HG03280 (cell line): ENCODE results near the gene MMRN2.
"Not testable (repeated sequence)": the region's sequence is repeated elsewhere in the genome, so short reads cannot be mapped to it uniquely, and the experiment has no call there.

Source experiments
- ATAC-seq: cut with Tn5 transposase; IDR thresholded peaks from one replicate; pipeline ENCODE4 v1.9.1; 2021; ENCODE audit warnings: mild to moderate bottlenecking, moderate library complexity; ENCODE audit not compliant: unreplicated experiment

Gene MMRN2

GRCh38 chr10:86957471-86958115 is at the start of gene MMRN2:
Gene MMRN2 (minus strand): TSS chr10:86957615. CDS start chr10:86957541, 74 bp downstream.
- no peak for ATAC-seq

DNA sequence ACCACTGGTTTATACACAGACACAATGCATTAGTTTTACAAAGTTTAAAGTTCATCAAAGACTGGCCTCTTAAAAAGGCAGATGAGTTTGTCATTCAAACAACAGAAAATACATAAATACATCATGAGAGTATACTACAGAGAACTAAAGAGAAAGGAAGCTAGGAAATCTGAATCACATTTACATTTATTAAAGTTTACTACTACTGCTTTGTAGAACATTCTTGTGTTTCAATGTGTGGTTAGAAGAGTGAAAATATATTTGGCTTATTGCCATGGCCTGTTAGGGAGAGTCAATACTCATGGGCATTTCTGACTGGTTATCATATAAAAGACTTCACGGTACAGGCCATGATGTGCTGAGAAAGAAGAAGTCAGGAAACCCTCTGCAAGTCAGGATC is 49.7 kb upstream of the MMRN2 start:
- ATAC-seq: not testable (repeated sequence)

DNA sequence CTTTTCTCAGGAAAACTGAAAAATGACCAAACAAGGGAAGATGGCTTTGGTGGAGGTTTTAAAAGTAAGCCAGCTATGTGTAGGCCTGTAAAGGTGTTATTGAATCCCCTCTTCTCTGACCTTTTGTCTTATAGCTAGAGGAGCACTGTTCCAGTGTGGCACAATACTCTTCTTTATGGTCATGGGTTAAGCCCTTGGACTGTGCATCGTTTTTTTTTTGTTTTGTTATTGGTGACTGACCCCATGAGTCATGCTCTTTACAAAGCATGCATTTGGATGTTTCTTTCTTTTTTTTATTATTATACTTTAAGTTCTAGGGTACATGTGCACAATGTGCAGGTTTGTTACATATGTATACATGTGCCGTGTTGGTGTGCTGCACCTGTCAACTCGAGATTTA is 43.1 kb upstream of the MMRN2 start:
- ATAC-seq: no peak

DNA sequence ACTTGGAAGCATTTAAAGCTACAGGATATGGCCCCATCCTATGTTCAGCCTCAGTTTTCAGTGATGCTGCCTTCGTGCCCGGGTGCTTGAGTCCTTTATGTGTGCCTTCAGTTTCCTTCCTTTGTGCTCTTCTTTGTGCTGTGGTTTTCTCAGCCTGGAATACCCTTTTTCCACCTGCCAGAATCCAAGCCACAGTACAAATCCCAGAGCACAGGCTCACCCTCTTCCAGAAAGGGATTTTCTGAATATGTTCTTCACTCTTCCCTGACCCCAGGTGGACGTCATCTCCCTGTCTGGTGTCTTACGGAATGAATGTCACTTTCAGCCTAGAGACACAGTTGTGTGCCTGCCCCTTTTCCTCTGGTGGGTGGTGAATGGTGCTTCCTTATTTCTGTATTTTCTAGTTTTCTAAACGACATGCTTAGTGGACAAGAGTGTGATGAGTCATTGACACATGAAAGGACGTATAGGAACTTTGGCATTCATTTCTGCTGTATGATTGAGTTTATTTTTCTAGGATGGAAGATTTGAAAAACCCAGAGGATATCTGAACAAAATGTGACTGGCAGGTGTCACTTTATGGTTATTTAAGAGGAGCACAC is 42.5 kb upstream of the MMRN2 start:
- ATAC-seq: not testable (repeated sequence)

- ATAC-seq: no peak
Measured at GRCh38 chr10:86992929-86993328, 35.5 kb upstream of the MMRN2 start.

- ATAC-seq: no peak
Measured at GRCh38 chr10:86992456-86992855, 35.0 kb upstream of the MMRN2 start.

DNA sequence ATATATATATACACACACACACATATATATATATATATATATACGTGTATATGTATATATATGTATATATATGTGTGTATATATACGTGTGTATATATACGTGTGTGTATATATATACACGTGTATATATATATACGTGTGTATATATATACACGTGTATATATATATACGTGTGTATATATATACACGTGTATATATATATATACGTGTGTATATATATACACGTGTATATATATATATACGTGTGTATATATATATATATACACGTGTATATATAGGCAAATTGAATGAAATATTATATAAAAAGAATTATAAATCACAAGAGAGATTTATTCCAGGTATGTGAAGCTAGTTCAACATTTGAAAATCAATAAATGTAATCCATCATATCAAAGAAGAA is 33.9 kb upstream of the MMRN2 start:
- not testable (repeated sequence) for ATAC-seq

DNA sequence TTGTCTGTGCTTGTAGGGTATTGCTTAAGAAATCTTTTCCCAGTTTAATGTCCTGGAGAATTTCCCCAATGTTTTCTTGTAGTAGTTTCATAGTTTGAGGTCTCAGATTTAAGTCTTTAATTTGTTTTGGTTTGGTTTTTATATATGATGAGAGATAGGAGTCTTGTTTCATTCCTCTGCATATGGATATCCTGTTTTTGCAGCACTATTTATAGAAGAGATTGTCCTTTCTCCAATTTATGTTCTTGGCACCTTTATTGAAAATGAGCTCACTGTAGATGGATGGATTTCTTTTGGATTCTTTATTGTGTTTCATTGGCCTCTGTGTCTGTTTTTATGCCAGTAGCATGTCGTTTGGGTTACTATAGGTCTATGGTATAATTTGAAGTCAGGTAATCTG is 31.1 kb upstream of the MMRN2 start:
- ATAC-seq: no peak

GRCh38 chr10:86984498-86984897 is 27.1 kb upstream of the MMRN2 start:
- not testable (repeated sequence) for ATAC-seq

DNA sequence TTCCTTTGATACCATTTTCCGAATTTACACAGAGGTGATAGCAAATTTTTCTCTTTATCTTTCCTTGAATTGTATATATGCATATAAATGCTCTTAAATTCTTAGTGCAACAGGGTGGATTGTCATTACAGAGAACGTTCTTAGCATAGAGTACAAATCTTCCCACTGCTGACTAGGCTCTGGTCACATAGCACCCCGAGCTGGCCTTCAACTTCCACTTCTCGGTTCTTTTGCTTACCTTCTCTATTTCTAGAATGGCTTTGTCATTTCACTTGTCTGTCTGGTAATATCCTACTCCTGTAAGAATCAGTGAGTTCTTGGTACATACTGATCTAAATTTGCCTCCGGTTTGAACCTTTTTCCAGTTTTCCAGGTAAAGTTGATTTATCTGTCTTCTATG is 24.3 kb upstream of the MMRN2 start:
- ATAC-seq: no peak

GRCh38 chr10:86981020-86981419 is 23.6 kb upstream of the MMRN2 start:
- not testable (repeated sequence) for ATAC-seq

DNA sequence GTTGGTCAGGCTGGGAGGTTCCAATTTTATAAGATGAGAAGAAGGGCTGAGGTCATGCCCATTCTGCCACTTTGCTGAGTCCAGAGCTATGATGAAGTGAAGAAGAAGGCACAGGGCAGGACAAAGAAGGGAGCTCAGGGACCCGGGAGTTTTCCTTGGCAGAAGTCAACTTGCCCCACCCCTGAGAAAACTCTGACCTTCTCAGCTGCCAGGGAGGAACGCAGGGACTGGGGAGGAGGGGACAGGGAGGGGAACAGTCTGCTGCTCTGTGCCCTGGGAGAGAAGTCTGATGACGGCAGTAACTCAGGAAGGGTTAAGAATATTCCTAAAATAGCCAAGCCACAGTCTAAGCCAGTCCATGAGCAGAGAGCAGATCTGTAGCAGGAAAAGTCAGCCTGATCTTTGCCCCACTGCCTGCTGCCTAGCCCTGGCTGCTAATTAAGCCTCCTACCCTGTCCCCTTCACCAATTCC is 22.6 kb upstream of the MMRN2 start:
- ATAC-seq: no peak

DNA sequence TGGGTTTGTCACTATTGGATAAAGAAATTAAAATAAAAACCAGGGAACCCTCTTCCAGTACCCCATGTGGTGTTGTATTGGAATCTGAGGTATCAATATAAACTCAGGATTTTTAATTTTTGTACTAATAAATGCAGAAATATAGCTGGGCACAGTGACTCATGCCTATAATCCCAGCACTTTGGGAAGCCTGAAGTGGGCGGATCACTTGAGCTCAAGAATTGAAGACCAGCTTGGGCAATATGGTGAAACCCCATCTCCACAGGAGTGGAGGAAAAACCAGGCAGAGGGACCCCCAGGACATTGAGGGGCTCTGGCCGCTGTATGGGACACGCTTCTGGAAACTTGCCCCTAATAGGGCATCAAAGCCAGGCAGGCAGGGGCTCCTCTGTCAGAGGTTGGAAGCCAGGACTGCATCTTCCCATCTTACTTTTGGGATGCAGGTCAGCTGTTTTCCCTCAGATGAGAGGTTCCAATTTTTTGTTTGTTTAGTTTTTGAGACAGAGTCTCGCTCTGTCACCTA is 21.9 kb upstream of the MMRN2 start:
- ATAC-seq: no peak

DNA sequence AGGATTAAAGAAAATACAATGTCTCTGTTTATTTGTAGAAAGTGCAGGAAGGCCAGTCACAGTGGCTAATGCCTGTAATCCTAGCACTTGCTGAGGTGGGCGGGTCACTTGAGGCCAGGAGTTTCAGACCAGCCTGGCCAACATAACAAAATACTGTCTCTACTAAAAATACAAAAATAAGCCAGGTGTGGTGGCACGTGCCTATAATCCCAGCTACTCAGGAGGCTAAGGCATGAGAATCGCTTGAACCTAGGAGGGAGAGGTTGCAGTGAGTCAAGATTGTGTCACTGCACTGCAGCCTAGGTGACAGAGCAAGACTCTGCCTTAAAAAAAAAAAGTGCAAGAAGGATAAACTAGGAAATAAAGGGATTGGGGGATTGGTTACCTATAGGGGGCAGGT is 21.0 kb upstream of the MMRN2 start:
- not testable (repeated sequence) for ATAC-seq

DNA sequence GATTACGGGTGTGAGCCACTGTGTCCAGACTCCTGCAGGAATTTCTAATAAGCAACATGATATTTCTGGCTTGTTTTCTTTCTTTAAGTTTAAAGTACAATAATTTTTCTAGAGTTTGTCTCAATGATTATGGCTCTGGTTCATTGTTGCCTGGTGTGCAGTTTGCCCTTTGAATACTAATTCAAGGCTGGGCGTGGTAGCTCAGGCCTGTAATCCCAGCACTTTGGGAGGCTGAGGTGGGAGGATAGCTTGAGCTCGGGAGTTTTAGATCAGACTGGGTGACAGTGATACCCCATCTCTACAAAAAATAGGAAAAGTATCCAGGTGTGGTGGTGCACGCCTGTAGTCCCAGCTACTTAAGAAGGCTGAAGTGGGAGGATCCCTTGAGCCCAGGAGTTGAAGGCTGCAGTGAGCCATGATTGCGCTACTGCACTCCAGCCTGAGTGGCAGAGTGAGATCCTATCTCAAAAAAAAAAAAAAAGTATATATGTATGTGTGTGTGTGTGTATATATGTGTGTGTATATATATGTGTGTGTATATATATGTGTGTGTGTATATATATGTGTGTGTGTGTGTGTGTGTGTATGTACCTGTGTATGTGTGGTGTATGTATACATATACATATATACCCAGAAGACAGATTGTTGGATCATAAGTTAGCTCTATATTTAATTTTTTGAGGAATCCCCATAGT is 19.1 kb upstream of the MMRN2 start:
- no peak for ATAC-seq

GRCh38 chr10:86974484-86974883 is 17.1 kb upstream of the MMRN2 start:
- no peak for ATAC-seq

DNA sequence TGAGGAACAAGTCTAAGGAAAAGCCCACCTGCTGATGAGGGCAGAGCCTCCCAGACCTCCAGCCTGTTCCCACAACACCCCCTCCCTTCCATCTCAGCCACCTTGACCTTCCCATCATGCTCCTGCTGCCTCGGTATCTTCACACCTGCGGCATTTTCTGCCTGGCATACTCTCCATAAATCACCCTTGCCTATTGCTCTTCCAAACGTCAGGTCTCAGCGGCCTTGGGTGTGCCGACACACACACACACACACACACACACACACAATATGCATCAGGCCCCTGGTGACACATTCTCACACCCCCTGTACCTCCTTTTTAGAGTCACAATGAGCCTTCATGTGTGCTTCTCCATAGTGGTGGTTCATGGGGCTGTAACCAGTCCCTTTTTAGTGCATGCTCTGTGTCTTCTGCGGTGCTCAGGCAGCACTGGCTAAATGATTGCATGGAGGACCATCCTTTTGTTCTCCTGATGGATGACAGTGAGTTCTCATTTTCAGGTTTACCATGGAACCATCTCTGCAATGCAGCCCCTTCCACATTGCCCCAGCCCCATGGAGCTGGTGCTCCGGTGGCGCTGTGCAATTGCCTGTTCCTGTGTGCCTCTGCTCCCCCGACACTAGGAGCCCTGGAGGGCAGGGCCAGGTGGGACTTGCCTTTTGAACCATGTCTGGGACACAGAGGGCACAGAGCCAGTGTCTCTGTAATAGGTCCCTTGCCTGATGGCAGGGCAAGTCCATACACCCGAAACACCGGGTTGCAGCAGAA is 15.4 kb upstream of the MMRN2 start:
- ATAC-seq: no peak

- peak; percentile 79 for ATAC-seq
Measured at GRCh38 chr10:86971232-86971991, 14.0 kb upstream of the MMRN2 start.

DNA sequence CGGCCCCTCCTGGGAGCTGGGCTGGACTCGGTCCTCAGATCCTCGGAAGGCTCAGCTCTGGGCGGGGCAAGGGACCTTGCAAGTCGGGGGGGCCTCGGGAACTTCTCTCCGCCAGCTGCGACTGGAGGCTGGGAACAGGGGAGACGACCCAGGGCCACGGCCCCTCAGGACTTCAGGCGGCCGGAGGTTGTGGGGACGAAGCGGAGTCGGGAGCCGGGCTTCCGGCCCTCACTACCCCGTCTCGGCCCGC is 13.5 kb upstream of the MMRN2 start:
- ATAC-seq: no peak

GRCh38 chr10:86970162-86970981 is 13.0 kb upstream of the MMRN2 start:
- ATAC-seq: no peak
